Gastrocnemius medialis (tissue), 4 donors: ENCODE data around the gene CD2BP2. TPM values are rescaled to one million over a fixed set of nuclear protein-coding genes. Genes with fewer than 3 reads are reported as not detected.
"Not testable (repeated sequence)": the region's sequence is repeated elsewhere in the genome, so short reads cannot be mapped to it uniquely, and the experiment has no call there.

ENCODE experiments used
- ATAC-seq, 2 donors: fragments of 150-250 bp; one replicate each; pipeline ENCODE4 v1.9.1; 2016
- DNase-seq, 2 donors: peaks; one replicate each; pipeline ENCODE4 v3.0.0-alpha.2; 2019
- H3K27ac ChIP-seq, 4 donors: fragments of 200-600 bp; sonication (generic); 1 replicate in 1 of 4; 2 replicates in 3 of 4; pipeline ENCODE4 v1.5.1; 2016 to 2018; ENCODE audit warnings: mild to moderate bottlenecking in 2 of 4, moderate library complexity in 1 of 4
- H3K27me3 ChIP-seq, 3 donors: fragments of 200-600 bp; sonication (generic) in 2 of 3; 1 replicate in 1 of 3; 2 replicates in 2 of 3; pipeline versions ENCODE4 v1.5.1 to v1.6.0; 2016 to 2019; ENCODE audit warnings: mild to moderate bottlenecking in 1 of 3, moderate library complexity in 1 of 3
- H3K36me3 ChIP-seq, 2 donors: fragments of 200-600 bp; sonication (generic) in 1 of 2; one replicate each; pipeline ENCODE4 v1.5.1; 2017 to 2018
- H3K4me1 ChIP-seq, 2 donors: fragments of 200-600 bp; sonication (generic) in 1 of 2; one replicate each; pipeline ENCODE4 v1.5.1; 2016 to 2017; ENCODE audit warnings: mild to moderate bottlenecking in 2 of 2
- H3K4me3 ChIP-seq, 4 donors: fragments of 200-600 bp; sonication (generic) in 3 of 4; 1 replicate in 1 of 4; 2 replicates in 3 of 4; pipeline ENCODE4 v1.5.1; 2016 to 2019; ENCODE audit warnings: mild to moderate bottlenecking in 2 of 4
- H3K9me3 ChIP-seq, 3 donors: fragments of 200-600 bp; sonication (generic) in 2 of 3; 1 replicate in 1 of 3; 2 replicates in 2 of 3; pipeline ENCODE4 v1.5.1; 2016 to 2019
- POLR2A ChIP-seq, 2 donors: fragments of 450-650 bp; IDR thresholded peaks; one replicate each; pipeline ENCODE4 v1.6.1; 2017; ENCODE audit warnings: antibody characterized with exemption in 2 of 2, mild to moderate bottlenecking in 2 of 2, moderate library complexity in 2 of 2
- in situ Hi-C, 4 donors: fragments of 200-750 bp; cut with MboI; loops; one replicate each; pipeline versions ENCODE4 v1.15.0 to v1.8.0; 2017; ENCODE audit warnings: low sequenced_read_pairs in 4 of 4
- intact Hi-C: fragments of 100-400 bp; cut with DNase I; formaldehyde crosslinking; loops from one replicate; pipeline ENCODE4 v1.15.1; 2023; ENCODE audit warnings: low total_unique reads
- total RNA-seq, 4 donors: library from RNA; depleted of rRNA; stranded (reverse); fragments of >200 nt; gene quantifications; one replicate each; pipeline versions ENCODE4 v1.1.0 to v1.2.3, GENCODE V29; 2016
- TF ChIP-seq, protein P1 (sequence below), 5 experiments: fragments of 450-650 bp in 3 of 5; fragments of 200-600 bp in 2 of 5; sonication (generic) in 2 of 5; IDR thresholded peaks in 4 of 5; conservative IDR thresholded peaks in 1 of 5; 1 replicate in 4 of 5; 2 replicates in 1 of 5; pipeline ENCODE4 v1.5.1; 2016 to 2019; ENCODE audit warnings: antibody characterized with exemption in 5 of 5, mild to moderate bottlenecking in 3 of 5, moderate library complexity in 3 of 5

Gene CD2BP2
- total RNA-seq, 4 donors from 2014 or later: 33.4 to 53.8 (median 40.9) TPM

DNA sequence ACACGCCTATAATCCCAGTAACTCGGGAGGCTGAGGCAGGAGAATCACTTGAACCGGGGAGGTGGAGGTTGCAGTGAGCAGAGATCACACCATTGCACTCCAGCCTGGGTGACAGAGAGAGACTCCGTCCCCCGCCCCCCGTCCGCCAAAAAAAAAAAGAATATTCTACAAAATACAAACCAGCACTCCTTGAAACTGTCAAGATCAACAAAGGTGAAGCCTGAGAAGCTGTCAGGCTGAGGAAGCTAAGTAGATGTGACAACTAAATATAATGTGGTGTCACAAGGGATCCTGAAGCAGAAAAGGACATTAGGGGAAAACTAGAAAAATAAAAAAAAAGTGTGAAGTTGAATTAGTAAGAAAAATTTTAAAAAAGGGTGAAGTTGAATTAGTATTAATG, 6.2 kb downstream of the CD2BP2 start:
- Histone ChIP-seq H3K4me3 (no peak overlapping the region), H3K36me3 (peaks cover 0 to 16% of the 10 kb centered on the region in 2 donors), H3K4me1 (peaks cover 23 to 25% of the 10 kb centered on the region in 2 donors), H3K27ac (no peak overlapping the region), H3K9me3 (no peaks in the 10 kb centered on the region), H3K27me3 (no peaks in the 10 kb centered on the region)
- ATAC-seq: no peak
- no peak for DNase-seq
- in situ Hi-C loops (no loop called here), intact Hi-C loops (no loop called here)
- TF ChIP-seq POLR2A (IDR thresholded peaks at IDR 0.05): no peak
- TF ChIP-seq, protein P1, sequence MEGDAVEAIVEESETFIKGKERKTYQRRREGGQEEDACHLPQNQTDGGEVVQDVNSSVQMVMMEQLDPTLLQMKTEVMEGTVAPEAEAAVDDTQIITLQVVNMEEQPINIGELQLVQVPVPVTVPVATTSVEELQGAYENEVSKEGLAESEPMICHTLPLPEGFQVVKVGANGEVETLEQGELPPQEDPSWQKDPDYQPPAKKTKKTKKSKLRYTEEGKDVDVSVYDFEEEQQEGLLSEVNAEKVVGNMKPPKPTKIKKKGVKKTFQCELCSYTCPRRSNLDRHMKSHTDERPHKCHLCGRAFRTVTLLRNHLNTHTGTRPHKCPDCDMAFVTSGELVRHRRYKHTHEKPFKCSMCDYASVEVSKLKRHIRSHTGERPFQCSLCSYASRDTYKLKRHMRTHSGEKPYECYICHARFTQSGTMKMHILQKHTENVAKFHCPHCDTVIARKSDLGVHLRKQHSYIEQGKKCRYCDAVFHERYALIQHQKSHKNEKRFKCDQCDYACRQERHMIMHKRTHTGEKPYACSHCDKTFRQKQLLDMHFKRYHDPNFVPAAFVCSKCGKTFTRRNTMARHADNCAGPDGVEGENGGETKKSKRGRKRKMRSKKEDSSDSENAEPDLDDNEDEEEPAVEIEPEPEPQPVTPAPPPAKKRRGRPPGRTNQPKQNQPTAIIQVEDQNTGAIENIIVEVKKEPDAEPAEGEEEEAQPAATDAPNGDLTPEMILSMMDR (IDR thresholded peaks at IDR 0.05 in 4 of 5, conservative IDR thresholded peaks at IDR 0.05 in 1 of 5): no peak

DNA sequence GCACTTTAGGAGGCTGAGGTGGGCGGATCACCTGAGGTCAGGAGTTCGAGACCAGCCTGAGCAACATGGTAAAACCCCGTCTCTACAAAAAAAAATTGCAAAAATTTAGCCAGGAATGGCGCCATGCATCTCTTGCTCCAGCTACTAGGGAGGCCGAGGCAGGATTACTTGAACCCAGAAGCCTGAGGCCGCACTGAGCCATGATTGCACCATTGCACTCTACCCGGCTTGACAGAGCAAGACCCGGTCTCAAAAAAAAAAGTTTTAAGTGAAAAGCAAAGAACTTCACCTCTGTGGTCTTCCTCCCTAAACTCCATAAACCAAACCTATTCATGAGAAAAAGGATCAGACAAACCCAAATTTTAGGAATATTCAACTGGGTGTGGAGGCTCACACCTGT, 7.0 kb downstream of the CD2BP2 start:
- H3K9me3 ChIP-seq: no peaks in the 10 kb centered on the region
- no peak overlapping the region for H3K4me3 ChIP-seq
- TF ChIP-seq, protein P1 (IDR thresholded peaks at IDR 0.05 in 4 of 5, conservative IDR thresholded peaks at IDR 0.05 in 1 of 5): no peak
- no peak for TF ChIP-seq POLR2A (IDR thresholded peaks at IDR 0.05)
- no peak overlapping the region for H3K27ac ChIP-seq
- in situ Hi-C loops: no loop called here
- ATAC-seq: no peak
- intact Hi-C loops: no loop called here
- no peak for DNase-seq
- no peaks in the 10 kb centered on the region for H3K27me3 ChIP-seq
- H3K4me1 ChIP-seq: peaks cover 15 to 17% of the 10 kb centered on the region in 2 donors
- peaks cover 0 to 9% of the 10 kb centered on the region in 2 donors for H3K36me3 ChIP-seq

DNA sequence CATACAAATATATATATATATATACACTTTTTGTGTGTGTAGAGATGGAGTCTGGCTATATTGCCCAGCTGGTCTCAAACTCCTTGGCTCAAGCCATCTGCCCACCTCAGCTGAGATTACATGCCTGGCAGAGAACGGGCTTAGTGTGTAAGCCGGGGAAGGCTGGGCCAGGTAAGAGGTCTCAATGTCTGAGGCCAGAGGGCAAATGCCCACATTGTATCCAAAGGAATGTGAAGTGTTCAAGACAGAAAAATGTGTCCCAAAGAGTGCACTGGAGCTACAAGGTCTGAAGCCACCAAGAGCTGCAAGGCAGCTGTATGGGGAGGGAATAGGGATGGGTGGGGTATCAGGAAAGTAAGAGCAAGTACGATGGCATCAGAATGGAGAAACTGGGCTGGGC, 8.8 kb downstream of the CD2BP2 start:
- DNase-seq (no peak), ATAC-seq (no peak)
- in situ Hi-C loops (no loop called here), intact Hi-C loops (no loop called here)
- Histone ChIP-seq H3K9me3 (no peaks in the 10 kb centered on the region), H3K27ac (no peak overlapping the region), H3K4me1 (peaks cover under 1 to 2% of the 10 kb centered on the region in 2 donors), H3K27me3 (no peaks in the 10 kb centered on the region), H3K4me3 (no peak overlapping the region), H3K36me3 (no peaks in the 10 kb centered on the region)
- TF ChIP-seq POLR2A (IDR thresholded peaks at IDR 0.05): no peak

DNA sequence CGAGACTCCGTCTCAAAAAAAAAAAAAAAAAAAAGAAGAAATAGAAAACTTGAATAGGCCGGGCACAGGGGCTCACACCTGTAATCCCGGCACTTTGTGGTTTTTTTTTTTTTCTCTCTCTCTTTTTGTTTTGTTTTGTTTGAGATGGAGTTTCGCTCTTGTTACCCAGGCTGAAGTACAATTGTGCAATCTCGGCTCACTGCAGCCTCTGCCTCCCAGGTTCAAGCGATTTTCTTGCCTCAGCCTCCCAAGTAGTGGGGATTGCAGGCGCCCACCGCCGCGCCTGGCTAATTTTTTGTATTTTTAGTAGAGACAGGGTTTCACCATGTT, 11.7 kb downstream of the CD2BP2 start:
- in situ Hi-C loops, H3K9me3 ChIP-seq, ATAC-seq: not testable (repeated sequence)

DNA sequence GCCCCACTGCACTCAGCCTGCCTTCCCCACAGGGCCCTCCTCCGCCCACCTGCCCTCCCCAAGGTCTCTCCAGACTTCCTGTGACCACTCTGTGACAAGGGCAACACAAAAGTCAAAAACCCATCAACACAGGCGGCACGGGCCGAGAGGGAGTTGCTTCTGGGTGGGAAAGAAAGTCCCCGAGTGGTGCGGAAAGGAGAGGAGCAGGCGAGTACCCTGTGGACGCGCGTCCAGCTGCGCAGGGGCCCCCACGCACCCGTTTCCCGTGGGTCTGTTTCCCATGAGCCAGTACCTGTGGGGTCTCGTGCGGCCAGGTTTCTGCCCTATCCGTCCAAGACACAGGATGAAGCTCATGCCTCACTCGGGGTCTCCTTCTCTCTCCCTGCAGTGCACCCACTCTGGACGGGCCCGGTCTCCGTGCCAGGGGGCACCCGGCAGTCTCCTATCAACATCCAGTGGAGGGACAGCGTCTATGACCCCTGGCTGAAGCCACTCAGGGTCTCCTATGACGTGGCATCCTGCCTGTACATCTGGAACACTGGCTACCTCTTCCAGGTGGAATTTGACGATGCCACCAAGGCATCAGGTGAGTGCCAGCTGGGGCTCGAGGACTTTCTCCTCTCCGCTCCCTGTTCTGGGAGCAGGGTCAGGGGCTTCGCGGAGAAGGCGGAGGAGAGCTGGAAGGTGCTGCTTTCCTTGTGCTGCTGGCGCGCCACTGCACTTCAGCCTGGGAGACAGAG, 12.2 kb downstream of the CD2BP2 start:
- no peak for ATAC-seq
- Histone ChIP-seq H3K9me3 (no peaks in the 10 kb centered on the region), H3K36me3 (no peaks in the 10 kb centered on the region), H3K27ac (no peak overlapping the region), H3K27me3 (no peaks in the 10 kb centered on the region), H3K4me1 (peaks cover 0 to 16% of the 10 kb centered on the region in 2 donors), H3K4me3 (no peak overlapping the region)
- DNase-seq: no peak
- TF ChIP-seq, protein P1 (IDR thresholded peaks at IDR 0.05 in 4 of 5, conservative IDR thresholded peaks at IDR 0.05 in 1 of 5): no peak
- no peak for TF ChIP-seq POLR2A (IDR thresholded peaks at IDR 0.05)
- intact Hi-C loops (no loop called here), in situ Hi-C loops (no loop called here)

More for the DNA sequence above, 11.7 kb downstream of the CD2BP2 start:
- DNase-seq, H3K27ac ChIP-seq, H3K36me3 ChIP-seq, H3K27me3 ChIP-seq, intact Hi-C loops, H3K4me3 ChIP-seq: not testable (repeated sequence)
- peaks cover 0 to 11% of the 10 kb centered on the region in 2 donors for H3K4me1 ChIP-seq

DNA sequence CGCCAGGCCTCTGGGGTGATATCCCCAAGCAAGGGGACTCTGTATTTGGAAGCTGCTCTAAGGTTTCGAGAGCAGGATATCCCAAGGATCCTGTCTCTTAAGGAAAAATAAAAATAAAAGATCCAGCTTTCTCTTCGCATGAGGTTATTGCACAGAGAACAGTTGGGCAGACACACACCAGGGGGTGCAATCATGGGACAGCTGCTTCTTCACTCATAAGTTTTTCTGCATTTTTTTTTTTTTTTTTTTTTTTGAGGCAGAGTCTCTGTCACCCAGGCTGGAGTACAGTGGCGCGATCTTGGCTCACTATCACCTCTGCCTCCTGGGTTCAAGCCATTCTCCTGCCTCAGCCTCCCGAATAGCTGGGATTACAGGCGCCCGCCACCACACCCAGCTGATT, 13.1 kb downstream of the CD2BP2 start:
- ATAC-seq, H3K4me3 ChIP-seq, intact Hi-C loops, H3K27ac ChIP-seq, H3K9me3 ChIP-seq, H3K27me3 ChIP-seq, in situ Hi-C loops, H3K36me3 ChIP-seq, DNase-seq: not testable (repeated sequence)
- H3K4me1 ChIP-seq: peaks cover 0 to 22% of the 10 kb centered on the region in 2 donors
